GM12874 (cell line): ENCODE measurements around the gene SUB1.
A peak's percentile ranks its signal among the peaks of the same experiment; 100 is the strongest.

Source experiments
- CTCF ChIP-seq: IDR thresholded peaks from 2 replicates; pipeline ENCODE4 v1.5.1; 2011; ENCODE audit warnings: low read depth, mild to moderate bottlenecking, control low read depth, low read length, moderate library complexity; ENCODE audit not compliant: insufficient read depth

Gene SUB1

GRCh38 chr5:32586276-32586599, 881 bp downstream of the SUB1 start:
- no peak for TF ChIP-seq CTCF

GRCh38 chr5:32587067-32587551, 1.8 kb downstream of the SUB1 start:
- no peak for TF ChIP-seq CTCF

GRCh38 chr5:32589416-32589815, 4.1 kb downstream of the SUB1 start:
- no peak for TF ChIP-seq CTCF

GRCh38 chr5:32589942-32590869, 4.8 kb downstream of the SUB1 start:
- peak; percentile 35; the same call in 1 of the 2 replicates for TF ChIP-seq CTCF

GRCh38 chr5:32595118-32595517, 9.8 kb downstream of the SUB1 start:
- no peak for TF ChIP-seq CTCF

- TF ChIP-seq CTCF = no peak
Measured at GRCh38 chr5:32597041-32597629, 11.8 kb downstream of the SUB1 start.

- TF ChIP-seq CTCF = no peak
Measured at GRCh38 chr5:32598260-32598937, 13.0 kb downstream of the SUB1 start.
